Adrenal gland (tissue), 12 donors: Measurements from ENCODE around the gene RIMBP2. TPM values are rescaled to one million over a fixed set of nuclear protein-coding genes. Genes with fewer than 3 reads are reported as not detected.

Experiments
- DNase-seq, 7 donors: peaks; one replicate each; pipeline ENCODE4 v3.0.0-alpha.2; 2019 to 2020
- H3K27ac ChIP-seq, 5 donors: fragments of 200-600 bp; sonication (generic) in 4 of 5; 1 replicate in 3 of 5; 2 replicates in 2 of 5; pipeline versions ENCODE4 v1.5.1 to v1.8.0; 2016 to 2020; ENCODE audit warnings: mild to moderate bottlenecking in 1 of 5
- H3K27me3 ChIP-seq: fragments of 200-600 bp; 2 replicates; pipeline ENCODE4 v1.8.0; 2021
- H3K36me3 ChIP-seq, 2 donors: fragments of 200-600 bp; replicated peaks in 1 of 2; 1 replicate in 1 of 2; 2 replicates in 1 of 2; pipeline versions ENCODE4 v1.5.1 to v1.8.0; 2018 to 2022
- H3K4me1 ChIP-seq, 2 donors: fragments of 200-600 bp; replicated peaks in 1 of 2; 1 replicate in 1 of 2; 2 replicates in 1 of 2; pipeline versions ENCODE4 v1.5.1 to v1.8.0; 2018 to 2021
- H3K4me3 ChIP-seq, 4 donors: fragments of 200-600 bp; sonication (generic) in 3 of 4; one replicate each; pipeline ENCODE4 v1.5.1; 2016 to 2018
- H3K9me3 ChIP-seq, 3 donors: fragments of 200-600 bp; sonication (generic) in 1 of 3; replicated peaks in 1 of 3; 1 replicate in 2 of 3; 2 replicates in 1 of 3; pipeline versions ENCODE4 v1.5.1 to v1.8.0; 2016 to 2021
- CTCF ChIP-seq, 6 experiments: fragments of 450-650 bp in 4 of 6; fragments of 200-600 bp in 2 of 6; sonication (generic) in 1 of 6; IDR thresholded peaks; 1 replicate in 5 of 6; 2 replicates in 1 of 6; pipeline versions ENCODE4 v1.5.1 to v1.8.0; 2016 to 2021; ENCODE audit warnings: antibody characterized with exemption in 6 of 6, mild to moderate bottlenecking in 2 of 6, moderate library complexity in 1 of 6
- POLR2A ChIP-seq, 2 donors: fragments of 450-650 bp; IDR thresholded peaks; one replicate each; pipeline ENCODE4 v1.6.1; 2017; ENCODE audit warnings: antibody characterized with exemption in 2 of 2, mild to moderate bottlenecking in 2 of 2, moderate library complexity in 1 of 2
- WGBS, 4 donors: extraction: QIAGEN DNeasy Blood & Tissue Kit in 2 of 4; methylation state at CpG; one replicate each; pipeline versions ENCODE4 v1.1.5 to v1.1.7; 2013 to 2017; 5-methylcytosine and 5-hydroxymethylcytosine counted together
- intact Hi-C, 2 donors: fragments of 100-400 bp; cut with DNase I; formaldehyde crosslinking; loops; one replicate each; pipeline versions ENCODE4 v1.14.1 to v1.15.0; 2022 to 2023
- polyA plus RNA-seq, 3 donors: library from polyadenylated mRNA; stranded (reverse); fragments of 200-250 nt in 2 of 3; fragments of 350-450 nt in 1 of 3; fragmentation: Illumina TruSeq in 1 of 3; extraction: RNeasy Lipid Tissue Mini Kit (QIAGEN cat#74804) in 1 of 3; gene quantifications; one replicate each; pipeline ENCODE4 v1.2.3, GENCODE V29; 2013 to 2014
- total RNA-seq, 9 donors: library from RNA; depleted of rRNA in 4 of 9; stranded (reverse); fragments of >200 nt in 4 of 9; fragments of 120-200 nt in 1 of 9; fragmentation: NEBNext Ultra II Directional in 1 of 9; extraction: Animal tissue kit (Norgen Biotek cat#: 25700) in 1 of 9; gene quantifications; one replicate each; pipeline versions ENCODE4 v1.1.0 to v1.2.4, GENCODE V29; 2013 to 2023
- donor health status: healthy with polysubstance abuse.
- donor health status: Bipolar disorder and iron deficiency.
- donor health status: DM: yes; HTN: yes; CAD: no.
- donor health status: DM: no; HTN: no; CAD: no.
- donor health status: DM: no; HTN: no; CAD: no.
- donor health status: DM: yes; HTN: yes; CAD: no.

RIMBP2 gene
- total and polyA plus RNA-seq, 12 donors: 0.18 to 23.9 (median 6.3) TPM; not detected in 2

- Histone ChIP-seq H3K36me3 (no peaks in the 10 kb centered on the region), H3K27me3 (no peaks in the 10 kb centered on the region), H3K27ac (no peak overlapping the region), H3K4me1 (no peaks in the 10 kb centered on the region), H3K9me3 (no peaks in the 10 kb centered on the region), H3K4me3 (no peak overlapping the region)
- intact Hi-C loops: no loop called here
- no peak for TF ChIP-seq POLR2A (IDR thresholded peaks at IDR 0.05)
- TF ChIP-seq CTCF (IDR thresholded peaks at IDR 0.05): no peak
- WGBS, 4 donors: 83 to 88% (median 86%) methylated on average over 14 of the region's 14 CpGs
- no peak for DNase-seq
These were observed 74.4 kb downstream of the RIMBP2 start for GRCh38 chr12:130641533-130642184.

- intact Hi-C loops: no loop called here
- DNase-seq: no peak
- Histone ChIP-seq H3K36me3 (no peaks in the 10 kb centered on the region), H3K9me3 (no peaks in the 10 kb centered on the region), H3K4me1 (no peaks in the 10 kb centered on the region), H3K4me3 (no peak overlapping the region), H3K27ac (no peak overlapping the region), H3K27me3 (no peaks in the 10 kb centered on the region)
- WGBS, 4 donors: 78 to 84% (median 83%) methylated on average over 9 to 11 of the region's 11 CpGs
- TF ChIP-seq CTCF (IDR thresholded peaks at IDR 0.05) (no peak), POLR2A (IDR thresholded peaks at IDR 0.05) (no peak)
These were observed 75.2 kb downstream of the RIMBP2 start for GRCh38 chr12:130640901-130641300.

- Histone ChIP-seq H3K27ac (no peak overlapping the region), H3K27me3 (no peaks in the 10 kb centered on the region), H3K4me1 (no peaks in the 10 kb centered on the region), H3K9me3 (no peaks in the 10 kb centered on the region), H3K36me3 (no peaks in the 10 kb centered on the region), H3K4me3 (no peak overlapping the region)
- WGBS, 4 donors: 75 to 86% (median 83%) methylated on average over 10 to 11 of the region's 11 CpGs
- intact Hi-C loops: no loop called here
- DNase-seq: no peak
- TF ChIP-seq CTCF (IDR thresholded peaks at IDR 0.05): no peak
- no peak for TF ChIP-seq POLR2A (IDR thresholded peaks at IDR 0.05)
These were observed 75.6 kb downstream of the RIMBP2 start for GRCh38 chr12:130640496-130640895.

GRCh38 chr12:130639476-130640424 is 76.3 kb downstream of the RIMBP2 start:
- no peaks in the 10 kb centered on the region for H3K27me3 ChIP-seq

More at GRCh38 chr12:130639476-130640424, 76.3 kb downstream of the RIMBP2 start:
- no peaks in the 10 kb centered on the region for H3K9me3 ChIP-seq
- H3K4me1 ChIP-seq: no peaks in the 10 kb centered on the region
- no peaks in the 10 kb centered on the region for H3K36me3 ChIP-seq
- no peak for TF ChIP-seq POLR2A (IDR thresholded peaks at IDR 0.05)
- no peak for TF ChIP-seq CTCF (IDR thresholded peaks at IDR 0.05)
- no peak overlapping the region for H3K4me3 ChIP-seq
- no peak overlapping the region for H3K27ac ChIP-seq
- WGBS, 4 donors: 58 to 69% (median 63%) methylated on average over 17 to 18 of the region's 18 CpGs
- no peak for DNase-seq
- intact Hi-C loops: no loop called here
